22Rv1 (cell line): ENCODE data around the gene GRM7.

Source experiments
- H3K27ac ChIP-seq: fragments of 450-650 bp; 2 replicates; pipeline ENCODE4 v1.5.1; 2017
- ZFX ChIP-seq: fragments of 450-650 bp; IDR thresholded peaks from 2 replicates; pipeline ENCODE4 v1.6.1; 2017; ENCODE audit warnings: antibody characterized with exemption, borderline replicate concordance
- TF ChIP-seq, protein P1 (sequence below): fragments of 450-650 bp; IDR thresholded peaks from 2 replicates; pipeline ENCODE4 v1.5.1; 2017; ENCODE audit warnings: mild to moderate bottlenecking

GRM7 gene

DNA sequence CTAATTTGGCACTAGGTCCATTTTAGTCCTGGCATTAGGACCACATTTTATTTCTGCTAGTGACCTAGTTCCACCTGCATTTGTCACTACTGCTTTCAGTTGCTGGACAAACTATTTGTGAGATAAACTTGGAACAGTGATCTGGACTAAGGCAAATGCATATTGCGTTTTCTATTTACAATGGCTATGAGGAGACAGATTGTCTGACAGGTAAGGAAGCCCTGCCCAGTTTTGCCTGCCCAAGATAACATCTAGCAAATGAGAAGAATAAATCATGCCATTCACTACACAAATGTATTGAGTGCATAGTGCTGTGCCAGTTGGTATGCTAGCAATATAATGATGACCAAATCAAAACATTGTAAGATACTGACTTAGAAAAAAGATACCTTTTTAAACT, 245.7 kb downstream of the GRM7 start:
- no peak for TF ChIP-seq ZFX
- TF ChIP-seq, protein P1, sequence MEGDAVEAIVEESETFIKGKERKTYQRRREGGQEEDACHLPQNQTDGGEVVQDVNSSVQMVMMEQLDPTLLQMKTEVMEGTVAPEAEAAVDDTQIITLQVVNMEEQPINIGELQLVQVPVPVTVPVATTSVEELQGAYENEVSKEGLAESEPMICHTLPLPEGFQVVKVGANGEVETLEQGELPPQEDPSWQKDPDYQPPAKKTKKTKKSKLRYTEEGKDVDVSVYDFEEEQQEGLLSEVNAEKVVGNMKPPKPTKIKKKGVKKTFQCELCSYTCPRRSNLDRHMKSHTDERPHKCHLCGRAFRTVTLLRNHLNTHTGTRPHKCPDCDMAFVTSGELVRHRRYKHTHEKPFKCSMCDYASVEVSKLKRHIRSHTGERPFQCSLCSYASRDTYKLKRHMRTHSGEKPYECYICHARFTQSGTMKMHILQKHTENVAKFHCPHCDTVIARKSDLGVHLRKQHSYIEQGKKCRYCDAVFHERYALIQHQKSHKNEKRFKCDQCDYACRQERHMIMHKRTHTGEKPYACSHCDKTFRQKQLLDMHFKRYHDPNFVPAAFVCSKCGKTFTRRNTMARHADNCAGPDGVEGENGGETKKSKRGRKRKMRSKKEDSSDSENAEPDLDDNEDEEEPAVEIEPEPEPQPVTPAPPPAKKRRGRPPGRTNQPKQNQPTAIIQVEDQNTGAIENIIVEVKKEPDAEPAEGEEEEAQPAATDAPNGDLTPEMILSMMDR: no peak
- peak overlapping the region; percentile 82 for H3K27ac ChIP-seq

DNA sequence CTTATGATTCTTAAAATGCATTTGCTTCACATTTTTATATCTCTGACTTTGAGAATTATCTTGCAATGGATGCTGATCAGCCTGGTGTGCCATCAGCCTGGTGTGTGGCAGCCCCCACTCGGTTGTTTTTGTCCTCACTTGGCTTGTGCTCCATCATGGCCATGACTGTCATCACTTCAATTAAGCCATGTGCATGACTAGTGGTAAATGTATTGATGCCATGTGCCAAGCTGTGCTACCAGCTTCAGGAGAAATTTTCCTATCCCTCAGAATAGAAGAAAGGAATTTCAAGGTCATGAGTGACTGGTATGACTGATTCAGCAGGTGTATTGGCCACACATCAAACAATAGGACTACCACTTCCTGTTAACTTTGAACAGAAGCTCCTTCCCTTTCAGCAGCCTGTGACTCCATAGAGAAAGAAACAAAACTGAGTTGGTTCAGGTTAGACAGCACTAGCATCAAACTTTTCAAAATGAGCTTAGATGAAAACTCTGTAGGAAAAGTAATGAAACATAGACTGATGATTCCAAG, 251.7 kb downstream of the GRM7 start:
- TF ChIP-seq, protein P1: no peak

DNA sequence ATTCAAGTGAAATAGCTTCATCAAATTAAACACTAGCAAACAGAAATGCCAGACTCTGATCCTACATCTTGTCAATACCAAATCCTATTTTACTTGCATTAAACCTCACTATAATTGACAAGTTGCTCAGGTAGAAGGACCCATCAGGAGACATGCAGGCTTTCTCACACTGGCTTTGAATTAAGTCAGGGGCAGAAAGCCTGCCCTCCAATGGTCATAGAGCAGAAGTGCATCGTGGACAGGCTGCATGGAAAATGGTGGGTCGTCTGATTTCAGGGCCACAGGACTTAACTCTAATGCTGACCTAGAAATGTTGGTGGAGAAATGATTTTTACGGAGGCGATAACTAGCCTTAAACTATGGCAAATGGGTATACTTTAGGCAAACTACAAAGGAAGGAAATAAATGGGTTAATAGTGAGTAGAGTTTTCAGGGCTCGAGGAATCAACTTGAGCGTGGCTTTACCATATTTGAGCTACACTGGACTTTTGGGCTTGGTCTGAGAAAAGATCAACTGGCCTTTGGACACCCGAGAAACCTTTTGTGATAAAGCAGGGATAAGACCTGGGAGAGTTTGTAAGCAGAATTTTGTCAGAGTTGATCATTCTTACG, 283.9 kb downstream of the GRM7 start:
- TF ChIP-seq ZFX: no peak
- TF ChIP-seq, protein P1: peak; percentile 87
- H3K27ac ChIP-seq: no peak overlapping the region

More for the DNA sequence above, 251.7 kb downstream of the GRM7 start:
- no peak overlapping the region for H3K27ac ChIP-seq

DNA sequence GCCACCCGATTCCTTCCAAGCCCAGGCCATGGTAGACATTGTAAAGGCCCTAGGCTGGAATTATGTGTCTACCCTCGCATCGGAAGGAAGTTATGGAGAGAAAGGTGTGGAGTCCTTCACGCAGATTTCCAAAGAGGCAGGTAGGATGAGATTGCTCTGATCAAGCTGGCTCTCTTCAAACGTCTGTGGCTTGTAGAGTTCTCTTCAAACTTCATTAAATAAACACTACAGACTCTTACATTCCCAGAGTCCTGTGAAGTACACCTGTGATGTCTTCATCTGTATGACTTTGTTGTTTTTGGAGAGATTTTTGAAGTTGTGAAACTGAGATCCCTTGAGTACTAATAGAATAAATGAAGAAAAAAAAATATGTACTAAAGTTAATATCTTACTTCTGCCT, 285.6 kb downstream of the GRM7 start:
- TF ChIP-seq, protein P1: no peak
- no peak for TF ChIP-seq ZFX
- no peak overlapping the region for H3K27ac ChIP-seq

DNA sequence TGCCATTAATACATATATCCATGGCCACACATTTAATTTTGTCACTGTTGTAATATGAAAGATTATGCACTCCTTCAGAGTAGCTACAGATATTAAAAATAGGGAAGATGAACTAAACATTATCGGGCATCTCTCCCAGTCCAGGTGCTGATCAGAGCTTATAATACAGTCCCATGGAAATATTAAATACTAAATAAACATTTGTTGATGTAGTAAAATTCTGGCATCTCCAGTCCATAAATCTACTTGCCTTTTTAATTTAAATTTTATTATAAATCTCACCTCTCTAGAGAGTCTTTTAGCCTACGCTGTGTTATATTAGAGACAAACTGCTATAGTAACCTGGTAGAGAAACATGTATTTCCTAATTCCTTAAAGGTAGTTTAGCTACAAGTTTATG, 297.6 kb downstream of the GRM7 start:
- H3K27ac ChIP-seq: peak overlapping the region; percentile 84; the same call in 1 of the 2 replicates
- no peak for TF ChIP-seq ZFX
- TF ChIP-seq, protein P1: no peak

DNA sequence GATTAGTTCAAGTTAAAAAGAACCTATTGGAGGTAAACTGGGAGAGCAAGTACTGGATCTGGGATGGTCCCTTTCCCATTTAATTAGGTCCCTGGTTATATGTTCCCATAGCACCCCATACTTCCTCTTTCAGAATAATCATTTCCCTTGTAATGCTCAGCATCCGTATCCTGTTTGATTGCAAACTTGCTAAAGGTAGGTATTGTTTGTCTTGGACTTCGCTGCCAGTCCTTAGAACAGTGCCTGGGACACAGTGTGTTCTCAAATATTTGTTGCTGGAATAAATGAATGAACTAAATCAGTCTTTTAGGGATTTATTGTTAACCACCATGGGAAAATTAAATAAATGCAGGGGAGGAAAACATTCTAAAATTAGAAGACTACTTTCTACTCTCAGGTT, 299.8 kb downstream of the GRM7 start:
- peak overlapping the region; percentile 84 for H3K27ac ChIP-seq
- TF ChIP-seq, protein P1: no peak
- no peak for TF ChIP-seq ZFX

DNA sequence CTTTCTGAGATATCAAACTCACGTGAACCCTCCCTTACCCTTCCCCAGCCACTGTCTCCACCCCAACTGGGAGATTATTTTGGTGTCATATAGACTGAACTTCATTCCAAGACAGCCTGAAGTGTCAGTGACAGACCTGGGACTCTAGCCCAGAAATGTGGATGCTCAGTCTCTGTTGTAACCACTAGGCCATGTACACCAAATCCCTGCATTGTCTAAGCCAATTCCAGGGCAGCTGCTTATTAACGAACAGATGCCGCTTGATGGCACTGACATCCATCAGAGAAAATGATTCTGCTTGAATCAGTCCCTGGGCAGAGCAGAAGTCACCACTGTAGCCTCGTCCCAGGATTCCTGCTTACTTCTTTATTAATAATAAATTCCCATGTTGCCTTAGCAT, 305.5 kb downstream of the GRM7 start:
- H3K27ac ChIP-seq: no peak overlapping the region
- TF ChIP-seq, protein P1: no peak
- no peak for TF ChIP-seq ZFX
